NCI-H2029 treated with DMSO at 0.1 percent for 48 hours (cell line): Measurements from ENCODE around the gene MBD4.

ENCODE experiments used
- DNase-seq: peaks from one replicate; lab custom pipeline; 2025; lab: John Stamatoyannopoulos, UW

The MBD4 gene

GRCh38 chr3:129463094-129463493, 23.3 kb upstream of the MBD4 start:
- no peak for DNase-seq

GRCh38 chr3:129462361-129462968, 22.7 kb upstream of the MBD4 start:
- DNase-seq, result no peak

DNA sequence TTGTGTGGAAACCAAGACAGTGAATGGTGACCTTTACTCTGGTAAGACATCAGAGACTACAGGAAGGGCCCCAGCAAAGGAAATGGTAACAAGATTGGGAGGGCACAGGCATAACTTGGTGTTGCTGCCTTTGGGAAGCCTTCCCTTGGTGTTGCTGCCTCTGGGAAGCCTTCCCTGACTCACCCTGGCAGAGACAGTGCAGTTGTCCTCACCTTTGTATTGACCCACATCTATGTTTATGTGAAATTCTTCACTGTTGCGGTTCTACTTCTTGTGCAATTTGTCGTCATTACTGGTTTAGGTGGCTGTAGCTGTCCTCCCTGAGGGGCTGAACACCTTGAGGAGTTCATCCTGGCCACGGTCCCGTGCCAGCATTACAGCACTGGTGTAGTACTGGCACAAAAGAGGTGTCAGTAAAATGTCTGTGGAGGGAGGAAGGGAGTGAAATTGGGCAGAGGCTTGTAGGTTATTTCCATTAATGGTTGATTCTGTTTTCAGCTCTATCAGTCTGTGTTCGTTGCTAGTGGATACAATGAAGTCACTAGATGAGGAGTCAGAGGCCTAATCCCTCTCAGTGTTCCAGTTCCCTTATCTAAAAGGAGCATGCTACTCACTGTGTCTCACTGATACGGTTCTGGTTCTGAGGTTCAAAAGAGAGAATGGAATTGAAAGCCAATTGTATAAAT, 21.9 kb upstream of the MBD4 start:
- no peak for DNase-seq

GRCh38 chr3:129461022-129461421, 21.3 kb upstream of the MBD4 start:
- DNase-seq, result no peak

DNA sequence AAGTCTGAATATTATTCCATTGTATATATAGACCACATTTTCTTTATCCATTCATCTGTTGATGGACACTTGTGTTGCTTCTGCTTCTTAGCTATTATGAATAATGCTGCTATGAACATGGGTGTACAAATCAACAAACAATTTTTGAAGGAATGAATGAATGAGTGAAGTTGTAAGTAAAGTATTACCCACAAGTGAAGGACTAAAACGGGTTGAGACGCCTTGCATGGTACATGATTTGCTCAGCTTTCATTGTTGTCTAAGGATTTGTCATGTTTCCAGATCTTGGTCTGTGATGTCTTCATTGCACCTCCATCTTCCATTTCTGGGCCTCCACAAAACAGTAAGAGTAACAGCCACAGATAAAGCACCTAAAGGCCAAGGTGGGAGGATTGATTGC, 20.8 kb upstream of the MBD4 start:
- no peak for DNase-seq

DNA sequence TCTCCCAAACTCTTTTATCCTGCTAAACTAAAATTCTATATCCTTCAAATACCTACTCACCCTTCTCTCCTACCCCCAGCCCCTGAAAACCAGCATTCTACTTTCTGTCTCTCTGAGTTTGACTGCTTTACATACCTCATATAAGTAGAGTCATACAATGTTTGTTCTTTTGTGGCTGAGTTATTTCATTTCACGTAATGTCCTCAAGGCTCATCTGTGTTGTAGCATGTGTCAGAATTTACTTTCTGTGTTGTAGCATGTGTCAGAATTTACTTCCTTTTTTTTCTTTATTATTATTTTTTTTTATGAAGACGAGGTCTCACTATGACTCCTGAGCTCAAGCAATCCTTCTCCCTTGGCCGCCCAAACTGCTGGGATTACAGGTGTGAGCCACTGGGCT, 20.4 kb upstream of the MBD4 start:
- no peak for DNase-seq

GRCh38 chr3:129453732-129454131, 14.0 kb upstream of the MBD4 start:
- DNase-seq, result no peak

GRCh38 chr3:129449279-129450115, 9.7 kb upstream of the MBD4 start:
- DNase-seq, result no peak

DNA sequence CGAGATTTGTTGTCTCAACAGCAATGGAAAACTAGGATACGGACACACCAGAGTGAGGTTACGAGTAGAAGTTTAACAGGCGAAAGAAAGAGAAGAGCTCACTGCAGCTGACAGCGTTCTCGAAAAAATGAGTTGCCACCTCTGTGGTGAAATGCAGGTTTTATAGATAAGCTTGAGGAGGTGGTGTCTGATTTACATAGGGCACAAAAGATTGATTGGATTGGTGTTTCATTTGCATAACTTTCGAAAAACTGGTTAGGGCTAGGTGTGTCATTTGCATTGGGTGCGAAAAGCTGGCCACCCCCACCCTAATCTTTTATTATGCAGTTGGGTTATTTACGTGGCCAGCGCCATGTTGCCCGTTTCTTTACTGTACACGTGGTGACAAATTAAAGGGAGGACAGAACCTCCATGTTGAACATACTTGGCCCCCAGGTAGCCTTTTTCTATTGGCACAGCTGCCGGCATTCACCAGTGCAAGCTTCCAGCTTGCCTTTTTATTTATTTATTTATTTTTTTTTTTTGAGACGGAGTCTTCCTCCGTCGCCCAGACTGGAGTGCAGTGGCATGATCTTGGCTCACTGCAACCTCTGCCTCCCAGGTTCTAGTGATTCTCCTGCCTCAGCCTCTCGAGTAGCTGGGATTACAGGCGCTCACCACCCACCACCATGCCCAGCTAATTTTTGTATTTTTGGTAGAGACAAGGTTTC, 8.6 kb upstream of the MBD4 start:
- no peak for DNase-seq

DNA sequence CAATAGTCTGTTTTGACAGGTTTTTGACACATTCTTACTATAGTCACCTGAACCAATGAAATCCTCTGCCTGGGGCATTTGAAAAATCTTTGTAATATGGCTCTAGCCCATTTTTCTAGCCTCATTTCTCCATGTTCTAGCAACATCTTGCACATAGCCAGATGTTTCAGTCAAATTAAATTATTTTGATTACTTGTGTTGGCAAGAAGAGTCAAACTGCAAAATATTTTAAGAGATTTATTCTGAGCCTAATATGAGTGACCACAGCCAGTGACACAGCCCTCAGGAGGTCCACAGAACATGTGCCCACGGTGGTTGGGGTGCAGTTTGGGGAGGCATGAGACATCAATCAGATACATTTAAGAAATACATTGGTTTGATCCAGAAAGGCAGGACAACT, 7.2 kb upstream of the MBD4 start:
- DNase-seq, result no peak

DNA sequence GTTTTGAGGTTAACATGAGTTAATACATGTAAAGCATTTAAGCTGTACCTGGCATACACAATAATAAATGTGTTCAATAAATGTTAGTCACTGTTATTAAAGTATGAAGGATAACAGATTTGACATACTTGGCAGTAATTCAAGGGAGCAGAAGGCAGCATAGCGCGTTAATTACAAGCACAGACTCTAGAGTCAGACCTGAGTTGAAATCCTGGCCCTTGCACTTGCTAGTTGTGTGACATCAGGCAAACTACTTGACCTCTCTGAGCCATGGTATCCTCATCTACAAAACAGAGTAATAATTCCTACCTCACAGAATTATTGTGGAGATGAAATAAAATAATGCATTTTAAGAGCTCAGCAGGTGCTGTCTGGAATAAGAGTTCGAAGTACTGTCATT, 5.7 kb upstream of the MBD4 start:
- DNase-seq, result no peak

- no peak for DNase-seq
These were observed 3.2 kb upstream of the MBD4 start for GRCh38 chr3:129442947-129443346.

DNA sequence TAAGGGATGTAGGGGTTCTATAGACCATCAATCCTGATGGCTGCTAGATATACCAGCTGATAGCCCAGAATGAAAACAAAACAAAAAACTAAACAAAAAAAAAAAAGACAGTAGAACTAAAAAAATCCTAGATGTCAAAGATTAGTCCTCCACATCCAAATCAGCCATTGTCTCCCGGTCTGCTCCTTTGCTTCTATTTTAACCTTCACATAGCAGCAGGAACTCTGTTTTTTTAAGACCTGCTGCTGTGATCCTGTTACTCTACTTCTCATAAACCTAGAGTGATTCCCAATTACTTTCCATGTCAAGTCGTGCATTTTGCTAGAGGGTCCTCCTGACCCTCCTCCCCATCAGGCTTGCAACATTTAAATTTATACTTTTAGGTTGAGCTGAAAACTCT, 2.7 kb upstream of the MBD4 start:
- DNase-seq, result no peak

DNA sequence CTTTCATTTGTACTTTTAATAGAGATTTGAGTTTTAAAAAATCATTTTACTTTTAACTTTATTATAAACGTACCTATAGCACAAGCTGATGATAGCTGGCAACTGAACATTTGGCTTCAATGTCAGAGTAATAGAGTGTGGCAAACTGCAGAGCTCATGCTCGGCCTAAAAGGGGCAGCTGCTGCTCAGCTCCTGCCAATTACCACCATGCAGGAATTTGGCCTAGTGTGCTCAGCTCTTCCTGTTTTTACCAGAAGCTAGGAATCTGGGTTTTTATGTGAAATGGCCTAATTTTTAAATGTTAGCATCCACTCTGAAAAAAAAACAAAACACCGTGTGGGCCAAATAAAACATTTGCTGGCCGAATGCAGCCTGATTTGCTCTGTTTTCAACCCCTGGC, 2.0 kb upstream of the MBD4 start:
- DNase-seq, result no peak

GRCh38 chr3:129441215-129441614, 1.5 kb upstream of the MBD4 start:
- DNase-seq, result no peak

GRCh38 chr3:129440618-129441190, 956 bp upstream of the MBD4 start:
- DNase-seq, result no peak

DNA sequence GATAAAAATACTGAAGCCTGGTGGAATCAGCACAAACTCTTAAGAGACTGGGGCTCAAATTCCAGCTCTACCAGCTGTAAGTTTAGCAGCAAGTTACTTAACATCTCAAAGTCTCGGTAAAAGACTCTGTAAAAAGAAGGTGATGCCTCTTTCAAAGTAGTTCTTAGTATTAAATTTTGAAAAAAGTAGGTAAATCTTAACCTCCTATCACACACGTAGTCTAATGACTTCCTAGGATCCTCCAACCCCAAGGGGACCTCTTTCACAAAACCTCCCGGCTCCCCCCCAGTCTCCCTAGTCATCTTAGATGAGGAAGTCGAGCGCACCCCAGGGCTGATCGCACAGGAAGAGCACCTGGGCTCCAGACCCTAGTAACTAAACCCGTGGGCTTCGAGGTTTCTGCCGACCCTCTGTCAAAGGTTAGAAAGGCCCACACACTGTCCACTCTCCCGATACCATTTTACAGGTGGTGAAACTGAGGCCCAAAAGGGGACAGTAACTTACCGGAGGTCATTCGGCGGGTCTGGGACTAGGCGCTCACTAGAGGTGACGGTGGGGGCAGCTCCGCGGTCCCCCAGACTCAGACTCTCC, 427 bp downstream of the MBD4 start:
- DNase-seq, result no peak

DNA sequence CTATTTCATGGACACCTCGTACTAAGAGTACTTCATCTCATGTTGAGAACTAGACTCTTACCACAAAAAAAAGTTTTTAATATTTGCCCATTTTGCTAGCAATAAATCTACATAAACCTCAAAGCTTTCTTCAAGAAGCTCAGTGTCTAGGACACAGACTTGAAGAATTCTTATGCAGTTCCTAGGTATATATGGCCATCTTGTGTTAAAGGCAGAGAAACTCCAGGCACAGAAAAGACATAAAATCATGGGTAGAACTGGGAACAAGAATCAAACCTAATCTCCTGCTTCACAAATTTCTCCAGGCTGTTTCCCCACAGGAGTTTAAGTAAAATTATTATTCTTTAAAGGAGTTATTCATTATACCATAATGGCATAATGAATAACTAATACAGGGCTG, 4.4 kb downstream of the MBD4 start:
- DNase-seq, result no peak

- DNase-seq, result no peak
These were observed 5.6 kb downstream of the MBD4 start for GRCh38 chr3:129434140-129434539.

GRCh38 chr3:129433565-129433964, 6.2 kb downstream of the MBD4 start:
- DNase-seq, result no peak

GRCh38 chr3:129432671-129433070, 7.1 kb downstream of the MBD4 start:
- no peak for DNase-seq

DNA sequence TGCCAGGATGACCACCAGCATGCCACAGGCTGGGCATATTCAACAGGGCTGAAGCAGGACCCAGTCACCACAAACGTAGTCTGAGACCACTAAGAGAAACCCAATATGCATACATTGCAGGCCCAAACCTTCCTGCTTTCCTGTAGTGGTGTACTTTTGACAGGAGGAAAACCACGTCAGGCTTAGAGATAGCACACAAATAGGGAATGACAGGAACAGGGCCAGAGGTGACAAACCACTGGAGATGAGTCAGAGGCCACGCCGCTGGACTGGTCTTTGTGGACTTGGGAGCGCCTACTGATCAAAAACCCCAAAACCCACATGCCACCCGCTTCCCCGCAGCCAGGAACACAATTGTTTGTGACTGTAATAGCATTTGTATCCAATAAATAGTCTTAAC, 7.7 kb downstream of the MBD4 start:
- no peak for DNase-seq
